ENCODE measurements around the gene NCBP3.

NCBP3 gene

GRCh38 chr17:3753624-3754023, 92.4 kb downstream of the NCBP3 start:
- no peak for DNase-seq

Measured in C1 segment of cervical spinal cord (tissue), 14 donors.